ENCODE results near the gene GLIPR2. TPM values are rescaled to one million over a fixed set of nuclear protein-coding genes. Genes with fewer than 3 reads are reported as not detected.

GLIPR2 gene
- total and polyA plus RNA-seq, 2 experiments from 2014 or later, result 5.1 to 5.7 TPM

GRCh38 chr9:36174731-36175130, 38.2 kb downstream of the GLIPR2 start:
- peak; percentile 89 for ATAC-seq

More at GRCh38 chr9:36174731-36175130, 38.2 kb downstream of the GLIPR2 start:
- no peak overlapping the region for H3K4me3 Mint-ChIP-seq
- H2AFZ ChIP-seq, result no peak overlapping the region
- no peaks in the 10 kb centered on the region for H3K36me3 ChIP-seq (ENCODE audit: insufficient read depth)
- H3K4me1 Mint-ChIP-seq, result peaks cover 4% of the 10 kb centered on the region; the same call in 2 of the 3 replicates
- no peaks in the 10 kb centered on the region for H4K20me1 ChIP-seq (replicated peaks; ENCODE audit: insufficient read depth)
- H3K4me2 ChIP-seq, result no peak overlapping the region
- no peak overlapping the region for H3K4me3 ChIP-seq
- no peaks in the 10 kb centered on the region for H3K27me3 ChIP-seq (ENCODE audit: insufficient read depth)
- H3K79me2 ChIP-seq (replicated peaks; ENCODE audit: insufficient read depth), result no peaks in the 10 kb centered on the region
- no peak overlapping the region for H3K27ac Mint-ChIP-seq
- H3K4me1 ChIP-seq (ENCODE audit: insufficient read depth), result no peaks in the 10 kb centered on the region
- no peak for TF ChIP-seq EZH2phosphoT487 (IDR thresholded peaks at IDR 0.05; ENCODE audit: unreplicated experiment)
- TF ChIP-seq STAT1 (IDR thresholded peaks at IDR 0.05; ENCODE audit: unreplicated experiment), result no peak
- TF ChIP-seq, protein P1, sequence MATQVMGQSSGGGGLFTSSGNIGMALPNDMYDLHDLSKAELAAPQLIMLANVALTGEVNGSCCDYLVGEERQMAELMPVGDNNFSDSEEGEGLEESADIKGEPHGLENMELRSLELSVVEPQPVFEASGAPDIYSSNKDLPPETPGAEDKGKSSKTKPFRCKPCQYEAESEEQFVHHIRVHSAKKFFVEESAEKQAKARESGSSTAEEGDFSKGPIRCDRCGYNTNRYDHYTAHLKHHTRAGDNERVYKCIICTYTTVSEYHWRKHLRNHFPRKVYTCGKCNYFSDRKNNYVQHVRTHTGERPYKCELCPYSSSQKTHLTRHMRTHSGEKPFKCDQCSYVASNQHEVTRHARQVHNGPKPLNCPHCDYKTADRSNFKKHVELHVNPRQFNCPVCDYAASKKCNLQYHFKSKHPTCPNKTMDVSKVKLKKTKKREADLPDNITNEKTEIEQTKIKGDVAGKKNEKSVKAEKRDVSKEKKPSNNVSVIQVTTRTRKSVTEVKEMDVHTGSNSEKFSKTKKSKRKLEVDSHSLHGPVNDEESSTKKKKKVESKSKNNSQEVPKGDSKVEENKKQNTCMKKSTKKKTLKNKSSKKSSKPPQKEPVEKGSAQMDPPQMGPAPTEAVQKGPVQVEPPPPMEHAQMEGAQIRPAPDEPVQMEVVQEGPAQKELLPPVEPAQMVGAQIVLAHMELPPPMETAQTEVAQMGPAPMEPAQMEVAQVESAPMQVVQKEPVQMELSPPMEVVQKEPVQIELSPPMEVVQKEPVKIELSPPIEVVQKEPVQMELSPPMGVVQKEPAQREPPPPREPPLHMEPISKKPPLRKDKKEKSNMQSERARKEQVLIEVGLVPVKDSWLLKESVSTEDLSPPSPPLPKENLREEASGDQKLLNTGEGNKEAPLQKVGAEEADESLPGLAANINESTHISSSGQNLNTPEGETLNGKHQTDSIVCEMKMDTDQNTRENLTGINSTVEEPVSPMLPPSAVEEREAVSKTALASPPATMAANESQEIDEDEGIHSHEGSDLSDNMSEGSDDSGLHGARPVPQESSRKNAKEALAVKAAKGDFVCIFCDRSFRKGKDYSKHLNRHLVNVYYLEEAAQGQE (IDR thresholded peaks at IDR 0.05; ENCODE audit: unreplicated experiment), result no peak
- TF ChIP-seq EZH2 (IDR thresholded peaks at IDR 0.05; ENCODE audit: low read depth, unreplicated experiment), result no peak
- TF ChIP-seq, protein P2, sequence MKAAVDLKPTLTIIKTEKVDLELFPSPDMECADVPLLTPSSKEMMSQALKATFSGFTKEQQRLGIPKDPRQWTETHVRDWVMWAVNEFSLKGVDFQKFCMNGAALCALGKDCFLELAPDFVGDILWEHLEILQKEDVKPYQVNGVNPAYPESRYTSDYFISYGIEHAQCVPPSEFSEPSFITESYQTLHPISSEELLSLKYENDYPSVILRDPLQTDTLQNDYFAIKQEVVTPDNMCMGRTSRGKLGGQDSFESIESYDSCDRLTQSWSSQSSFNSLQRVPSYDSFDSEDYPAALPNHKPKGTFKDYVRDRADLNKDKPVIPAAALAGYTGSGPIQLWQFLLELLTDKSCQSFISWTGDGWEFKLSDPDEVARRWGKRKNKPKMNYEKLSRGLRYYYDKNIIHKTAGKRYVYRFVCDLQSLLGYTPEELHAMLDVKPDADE (IDR thresholded peaks at IDR 0.05), result no peak
- no peak for TF ChIP-seq ZNF331 (CRISPR knock-in tag; IDR thresholded peaks at IDR 0.05; ENCODE audit: low read depth)
- no peak for TF ChIP-seq JUNB (IDR thresholded peaks at IDR 0.05; ENCODE audit: unreplicated experiment)
- no peak for TF ChIP-seq ZNF114 (CRISPR knock-in tag; IDR thresholded peaks at IDR 0.05)
- TF ChIP-seq, protein P3, sequence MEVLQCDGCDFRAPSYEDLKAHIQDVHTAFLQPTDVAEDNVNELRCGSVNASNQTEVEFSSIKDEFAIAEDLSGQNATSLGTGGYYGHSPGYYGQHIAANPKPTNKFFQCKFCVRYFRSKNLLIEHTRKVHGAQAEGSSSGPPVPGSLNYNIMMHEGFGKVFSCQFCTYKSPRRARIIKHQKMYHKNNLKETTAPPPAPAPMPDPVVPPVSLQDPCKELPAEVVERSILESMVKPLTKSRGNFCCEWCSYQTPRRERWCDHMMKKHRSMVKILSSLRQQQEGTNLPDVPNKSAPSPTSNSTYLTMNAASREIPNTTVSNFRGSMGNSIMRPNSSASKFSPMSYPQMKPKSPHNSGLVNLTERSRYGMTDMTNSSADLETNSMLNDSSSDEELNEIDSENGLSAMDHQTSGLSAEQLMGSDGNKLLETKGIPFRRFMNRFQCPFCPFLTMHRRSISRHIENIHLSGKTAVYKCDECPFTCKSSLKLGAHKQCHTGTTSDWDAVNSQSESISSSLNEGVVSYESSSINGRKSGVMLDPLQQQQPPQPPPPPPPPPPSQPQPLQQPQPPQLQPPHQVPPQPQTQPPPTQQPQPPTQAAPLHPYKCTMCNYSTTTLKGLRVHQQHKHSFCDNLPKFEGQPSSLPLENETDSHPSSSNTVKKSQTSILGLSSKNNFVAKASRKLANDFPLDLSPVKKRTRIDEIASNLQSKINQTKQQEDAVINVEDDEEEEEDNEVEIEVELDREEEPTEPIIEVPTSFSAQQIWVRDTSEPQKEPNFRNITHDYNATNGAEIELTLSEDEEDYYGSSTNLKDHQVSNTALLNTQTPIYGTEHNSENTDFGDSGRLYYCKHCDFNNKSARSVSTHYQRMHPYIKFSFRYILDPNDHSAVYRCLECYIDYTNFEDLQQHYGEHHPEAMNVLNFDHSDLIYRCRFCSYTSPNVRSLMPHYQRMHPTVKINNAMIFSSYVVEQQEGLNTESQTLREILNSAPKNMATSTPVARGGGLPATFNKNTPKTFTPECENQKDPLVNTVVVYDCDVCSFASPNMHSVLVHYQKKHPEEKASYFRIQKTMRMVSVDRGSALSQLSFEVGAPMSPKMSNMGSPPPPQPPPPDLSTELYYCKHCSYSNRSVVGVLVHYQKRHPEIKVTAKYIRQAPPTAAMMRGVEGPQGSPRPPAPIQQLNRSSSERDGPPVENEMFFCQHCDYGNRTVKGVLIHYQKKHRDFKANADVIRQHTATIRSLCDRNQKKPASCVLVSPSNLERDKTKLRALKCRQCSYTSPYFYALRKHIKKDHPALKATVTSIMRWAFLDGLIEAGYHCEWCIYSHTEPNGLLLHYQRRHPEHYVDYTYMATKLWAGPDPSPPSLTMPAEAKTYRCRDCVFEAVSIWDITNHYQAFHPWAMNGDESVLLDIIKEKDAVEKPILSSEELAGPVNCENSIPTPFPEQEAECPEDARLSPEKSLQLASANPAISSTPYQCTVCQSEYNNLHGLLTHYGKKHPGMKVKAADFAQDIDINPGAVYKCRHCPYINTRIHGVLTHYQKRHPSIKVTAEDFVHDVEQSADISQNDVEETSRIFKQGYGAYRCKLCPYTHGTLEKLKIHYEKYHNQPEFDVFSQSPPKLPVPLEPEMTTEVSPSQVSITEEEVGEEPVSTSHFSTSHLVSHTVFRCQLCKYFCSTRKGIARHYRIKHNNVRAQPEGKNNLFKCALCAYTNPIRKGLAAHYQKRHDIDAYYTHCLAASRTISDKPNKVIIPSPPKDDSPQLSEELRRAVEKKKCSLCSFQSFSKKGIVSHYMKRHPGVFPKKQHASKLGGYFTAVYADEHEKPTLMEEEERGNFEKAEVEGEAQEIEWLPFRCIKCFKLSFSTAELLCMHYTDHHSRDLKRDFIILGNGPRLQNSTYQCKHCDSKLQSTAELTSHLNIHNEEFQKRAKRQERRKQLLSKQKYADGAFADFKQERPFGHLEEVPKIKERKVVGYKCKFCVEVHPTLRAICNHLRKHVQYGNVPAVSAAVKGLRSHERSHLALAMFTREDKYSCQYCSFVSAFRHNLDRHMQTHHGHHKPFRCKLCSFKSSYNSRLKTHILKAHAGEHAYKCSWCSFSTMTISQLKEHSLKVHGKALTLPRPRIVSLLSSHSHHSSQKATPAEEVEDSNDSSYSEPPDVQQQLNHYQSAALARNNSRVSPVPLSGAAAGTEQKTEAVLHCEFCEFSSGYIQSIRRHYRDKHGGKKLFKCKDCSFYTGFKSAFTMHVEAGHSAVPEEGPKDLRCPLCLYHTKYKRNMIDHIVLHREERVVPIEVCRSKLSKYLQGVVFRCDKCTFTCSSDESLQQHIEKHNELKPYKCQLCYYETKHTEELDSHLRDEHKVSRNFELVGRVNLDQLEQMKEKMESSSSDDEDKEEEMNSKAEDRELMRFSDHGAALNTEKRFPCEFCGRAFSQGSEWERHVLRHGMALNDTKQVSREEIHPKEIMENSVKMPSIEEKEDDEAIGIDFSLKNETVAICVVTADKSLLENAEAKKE (CRISPR knock-in tag; IDR thresholded peaks at IDR 0.05), result no peak
- TF ChIP-seq, protein P4, sequence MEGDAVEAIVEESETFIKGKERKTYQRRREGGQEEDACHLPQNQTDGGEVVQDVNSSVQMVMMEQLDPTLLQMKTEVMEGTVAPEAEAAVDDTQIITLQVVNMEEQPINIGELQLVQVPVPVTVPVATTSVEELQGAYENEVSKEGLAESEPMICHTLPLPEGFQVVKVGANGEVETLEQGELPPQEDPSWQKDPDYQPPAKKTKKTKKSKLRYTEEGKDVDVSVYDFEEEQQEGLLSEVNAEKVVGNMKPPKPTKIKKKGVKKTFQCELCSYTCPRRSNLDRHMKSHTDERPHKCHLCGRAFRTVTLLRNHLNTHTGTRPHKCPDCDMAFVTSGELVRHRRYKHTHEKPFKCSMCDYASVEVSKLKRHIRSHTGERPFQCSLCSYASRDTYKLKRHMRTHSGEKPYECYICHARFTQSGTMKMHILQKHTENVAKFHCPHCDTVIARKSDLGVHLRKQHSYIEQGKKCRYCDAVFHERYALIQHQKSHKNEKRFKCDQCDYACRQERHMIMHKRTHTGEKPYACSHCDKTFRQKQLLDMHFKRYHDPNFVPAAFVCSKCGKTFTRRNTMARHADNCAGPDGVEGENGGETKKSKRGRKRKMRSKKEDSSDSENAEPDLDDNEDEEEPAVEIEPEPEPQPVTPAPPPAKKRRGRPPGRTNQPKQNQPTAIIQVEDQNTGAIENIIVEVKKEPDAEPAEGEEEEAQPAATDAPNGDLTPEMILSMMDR (conservative IDR thresholded peaks at IDR 0.05; ENCODE audit: low read depth in 2 of 2), result no peak
- no peak for TF ChIP-seq CREB1 (CRISPR knock-in tag; IDR thresholded peaks at IDR 0.05; ENCODE audit: low read depth)
- H3F3A ChIP-seq (replicated peaks; ENCODE audit: low read depth), result no peaks in the 10 kb centered on the region
- no peaks in the 10 kb centered on the region for H3K36me3 Mint-ChIP-seq (ENCODE audit: low read depth)
- no peak overlapping the region for H3K27ac ChIP-seq (ENCODE audit: low read depth)
- H3K9me3 Mint-ChIP-seq, result peaks cover 11% of the 10 kb centered on the region
- H3K9me2 ChIP-seq (ENCODE audit: insufficient read depth), result 0 out of 2 replicates have a peak, but pooled peaks cover 2% of the 10 kb centered on the region
- H3K27me3 Mint-ChIP-seq (ENCODE audit: insufficient read depth, low read depth, poor library complexity), result peaks cover 4% of the 10 kb centered on the region
- DNase-seq (ENCODE audit: low spot score), result no peak

Measured in GM23338 (cell line).